Measurements from ENCODE around the gene SETD3.

SETD3 gene

GRCh38 chr14:99479906-99480869 is at the start of gene SETD3:
TSS of gene SETD3 (minus strand) at chr14:99480859. CDS start at chr14:99465805, 15,054 bp downstream.
- peak; percentile 11 for DNase-seq

DNA sequence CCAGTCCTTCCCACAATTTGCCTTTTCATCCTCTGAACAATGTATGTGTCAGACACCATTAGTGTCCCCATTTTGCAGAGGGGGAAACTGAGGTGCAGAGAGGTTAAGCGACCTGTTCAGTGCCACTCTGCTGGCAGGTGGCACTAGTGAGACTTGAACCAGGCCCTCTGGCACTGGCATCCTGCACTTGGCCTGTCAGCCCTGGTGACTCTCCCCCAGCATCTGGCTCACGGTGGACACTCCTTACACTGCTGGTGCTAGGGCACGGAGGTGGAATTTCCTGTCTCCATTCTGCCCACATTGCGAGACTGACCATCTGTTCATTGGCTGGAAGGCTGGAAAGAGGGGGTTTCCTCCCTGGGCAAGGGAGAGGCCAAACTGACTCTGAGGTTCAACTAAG is 49.2 kb upstream of the SETD3 start:
- peak; percentile 19 for DNase-seq

DNA sequence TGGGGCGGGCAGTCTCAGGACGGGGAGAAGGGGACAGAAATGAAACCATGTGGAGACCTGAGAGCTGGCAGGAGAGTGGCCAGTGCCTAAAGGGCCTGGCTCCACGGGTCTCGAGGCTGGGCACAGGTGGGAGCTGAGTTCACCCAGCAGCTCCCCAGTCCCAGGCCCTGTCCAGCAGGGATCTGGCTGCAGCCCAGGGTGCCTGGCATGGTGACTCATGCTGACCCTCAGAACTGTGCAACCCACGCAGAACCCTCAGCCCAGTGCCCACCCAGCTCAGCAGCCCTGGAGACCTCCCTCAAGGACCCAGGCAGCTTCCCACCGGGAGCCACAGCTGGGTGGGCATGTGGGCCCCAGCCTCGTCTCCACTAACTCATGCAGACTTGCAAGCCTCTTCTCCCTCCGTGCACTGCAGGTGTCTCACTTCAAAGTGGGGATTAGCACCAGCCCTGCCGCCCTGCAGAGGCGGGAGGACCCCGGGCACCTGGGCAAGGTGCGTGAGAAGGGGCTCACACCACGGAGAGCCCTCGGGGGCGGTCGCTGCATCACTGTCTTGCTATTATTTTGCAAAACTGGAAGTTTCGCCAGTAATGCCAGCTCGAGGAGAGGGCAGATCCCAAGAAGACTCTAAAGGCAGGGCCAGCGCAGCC is 46.9 kb upstream of the SETD3 start:
- DNase-seq: no peak

GRCh38 chr14:99527026-99527425 is 46.4 kb upstream of the SETD3 start:
- DNase-seq: no peak

- DNase-seq: no peak
Measured at GRCh38 chr14:99525699-99526080, 45.0 kb upstream of the SETD3 start.

- DNase-seq: peak; percentile 15
Measured at GRCh38 chr14:99524804-99525698, 44.4 kb upstream of the SETD3 start.

DNA sequence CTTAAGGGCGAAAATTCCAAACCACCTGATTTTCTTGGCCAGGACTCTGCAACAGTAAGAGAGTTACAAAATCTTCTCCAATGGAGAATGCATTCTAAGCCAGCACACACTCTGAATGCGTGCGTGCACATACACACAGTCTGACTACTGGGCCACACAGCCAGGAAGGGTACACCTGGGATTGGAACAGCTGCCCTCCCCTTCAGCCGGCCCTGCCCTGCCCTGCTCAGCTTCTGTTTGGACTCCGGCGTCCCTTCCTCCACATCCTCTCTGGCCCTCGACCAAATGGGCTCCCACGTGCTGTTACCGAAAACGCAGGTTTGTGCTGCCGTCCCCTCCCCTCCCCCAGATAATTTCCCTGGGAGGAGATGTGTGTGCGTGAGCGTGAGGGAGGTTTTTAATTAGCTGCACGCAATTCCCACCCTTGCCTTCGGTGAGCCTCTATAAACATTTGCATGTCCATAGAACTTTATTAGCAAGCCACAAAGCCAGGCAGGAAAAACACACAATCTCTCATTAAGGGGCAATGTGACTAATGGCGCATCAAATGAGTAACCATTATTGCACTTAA is 43.5 kb upstream of the SETD3 start:
- no peak for DNase-seq

GRCh38 chr14:99523704-99524055 is 43.0 kb upstream of the SETD3 start:
- no peak for DNase-seq

GRCh38 chr14:99522934-99523703 is 42.5 kb upstream of the SETD3 start:
- no peak for DNase-seq

DNA sequence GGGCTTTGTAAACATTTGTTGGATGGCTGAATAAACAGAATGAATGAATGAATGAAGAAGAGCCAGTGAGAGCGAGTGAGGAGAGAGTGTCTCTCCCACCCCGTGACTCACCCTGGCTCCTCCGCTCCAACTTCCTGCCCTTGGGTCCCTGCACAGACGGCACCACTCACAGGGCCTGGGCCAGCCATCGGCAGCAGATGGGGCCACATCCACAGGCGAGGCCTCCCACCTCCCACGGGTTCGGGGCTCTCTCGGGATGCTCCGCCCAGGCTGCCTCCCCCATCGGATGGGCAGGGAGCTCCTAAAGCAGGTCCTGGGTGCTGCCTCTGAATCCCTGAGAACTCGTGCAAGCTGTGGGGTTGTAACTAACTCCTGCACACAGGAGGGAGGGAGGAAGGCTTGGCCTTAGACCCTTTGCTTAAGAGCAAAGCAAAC is 41.8 kb upstream of the SETD3 start:
- DNase-seq: peak; percentile 35

- DNase-seq: no peak
Measured at GRCh38 chr14:99522025-99522401, 41.4 kb upstream of the SETD3 start.

GRCh38 chr14:99521176-99522024 is 40.7 kb upstream of the SETD3 start:
- DNase-seq: no peak

DNA sequence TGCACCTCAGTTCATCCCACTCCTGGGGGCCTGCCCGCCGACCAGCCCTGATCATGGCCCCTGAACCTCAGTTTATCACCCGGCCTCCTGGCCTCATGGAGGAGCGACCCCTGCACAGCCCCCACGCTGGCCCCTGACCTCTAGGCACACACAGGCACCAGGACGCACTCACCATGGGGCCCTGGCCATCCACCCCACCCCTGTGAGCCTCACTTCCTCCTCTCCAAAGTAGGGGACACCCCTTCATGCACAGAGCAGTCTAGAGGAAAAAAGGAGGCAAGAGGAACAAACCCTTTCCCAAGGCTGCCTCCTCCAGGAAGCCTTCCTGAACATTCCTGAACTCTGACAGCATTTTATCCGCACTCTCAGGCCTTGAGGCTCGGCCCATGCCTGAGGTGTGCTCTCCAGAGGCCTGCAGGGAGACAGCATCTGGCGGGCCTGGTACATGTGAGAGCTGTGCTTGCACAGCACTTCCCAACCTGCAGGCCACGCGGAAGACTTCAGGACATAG is 40.0 kb upstream of the SETD3 start:
- DNase-seq: no peak

GRCh38 chr14:99519931-99520421 is 39.3 kb upstream of the SETD3 start:
- DNase-seq: no peak

- DNase-seq: no peak
Measured at GRCh38 chr14:99519347-99519881, 38.8 kb upstream of the SETD3 start.

- peak; percentile 77 for DNase-seq
Measured at GRCh38 chr14:99518441-99519346, 38.0 kb upstream of the SETD3 start.

GRCh38 chr14:99517643-99518381 is 37.2 kb upstream of the SETD3 start:
- DNase-seq: no peak

DNA sequence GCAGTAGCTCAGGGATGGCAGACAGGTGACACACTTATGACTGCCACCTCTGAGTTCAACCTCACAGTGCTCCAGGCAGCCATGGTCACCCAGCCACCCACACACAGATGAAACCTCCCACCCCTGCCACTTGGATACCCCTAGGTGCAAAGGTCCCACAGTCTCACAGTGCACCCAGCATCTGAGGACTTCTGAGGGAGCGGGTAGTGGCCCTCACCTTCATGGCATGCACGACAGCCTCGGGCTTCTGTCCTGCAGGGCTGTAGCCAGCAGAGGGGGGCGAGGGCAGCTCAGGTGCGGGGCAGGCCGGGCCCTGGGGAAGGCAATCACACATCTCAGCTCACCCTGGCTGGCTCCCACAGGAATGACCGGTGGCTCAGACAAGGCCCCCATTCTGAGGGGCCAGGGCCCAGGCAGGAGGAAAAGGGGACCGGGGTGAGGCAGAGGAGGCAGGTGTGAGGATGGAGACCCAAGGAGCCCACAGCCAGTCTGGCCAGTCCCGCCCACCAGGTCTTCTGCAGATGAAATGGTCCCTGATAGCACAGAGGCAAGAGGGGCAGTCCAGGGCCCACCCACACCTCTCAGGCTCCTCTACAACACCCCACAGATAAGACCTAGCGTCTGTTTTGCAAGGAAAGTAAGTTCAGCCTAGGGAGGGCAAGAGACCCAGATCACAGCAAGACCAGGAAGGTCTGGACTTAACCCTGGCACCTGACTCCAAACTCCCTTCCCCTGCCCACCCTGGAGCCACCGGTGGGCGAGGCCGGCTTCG is 36.4 kb upstream of the SETD3 start:
- no peak for DNase-seq
